CD4-positive, alpha-beta T cell treated with Interleukin-6 for 4 hours (primary cell): Measurements from ENCODE around the gene FGF14.
"Not testable (repeated sequence)": the region's sequence is repeated elsewhere in the genome, so short reads cannot be mapped to it uniquely, and the experiment has no call there.

Experiments
- DNase-seq: peaks from one replicate; pipeline ENCODE4 v3.0.0-alpha.2; 2020; ENCODE audit warnings: mixed read lengths

Gene FGF14

DNA sequence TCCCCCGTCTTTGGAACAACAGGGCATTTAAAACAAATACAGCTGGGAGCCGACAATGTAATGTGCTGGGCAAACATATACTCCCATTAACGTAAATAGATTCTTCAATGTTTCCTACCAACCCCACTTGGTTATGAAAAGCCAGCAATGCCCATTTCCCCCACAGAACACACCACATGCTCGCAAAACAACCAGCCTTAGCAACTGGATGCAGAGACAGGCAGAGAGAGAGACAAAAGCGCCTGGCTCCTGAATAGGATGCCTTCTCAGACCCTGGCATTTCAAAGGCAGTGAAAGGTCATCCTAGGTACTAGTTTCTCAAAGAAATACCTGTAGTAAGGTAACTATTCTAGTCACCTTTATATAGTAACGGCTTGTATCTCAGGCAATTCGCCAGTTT is 486.5 kb downstream of the FGF14 start:
- no peak for DNase-seq

DNA sequence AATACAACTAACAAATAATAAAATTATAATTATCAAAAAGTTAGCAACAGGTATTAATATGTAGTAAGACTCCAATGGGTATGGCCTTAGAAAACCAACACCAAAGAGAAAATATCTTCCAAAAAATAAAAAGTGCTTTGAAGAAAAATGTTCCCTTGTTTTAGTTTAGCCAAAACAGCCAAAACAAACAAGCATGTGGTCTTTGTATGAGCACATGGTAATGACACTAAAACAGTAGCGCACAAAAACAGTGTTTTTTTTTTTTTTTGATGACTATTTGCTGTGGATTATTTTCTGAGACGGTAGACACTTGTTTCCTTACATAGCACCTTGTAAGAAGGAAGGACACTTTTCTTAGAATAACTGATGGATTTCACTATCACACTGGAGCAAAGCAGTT is 490.1 kb downstream of the FGF14 start:
- no peak for DNase-seq

DNA sequence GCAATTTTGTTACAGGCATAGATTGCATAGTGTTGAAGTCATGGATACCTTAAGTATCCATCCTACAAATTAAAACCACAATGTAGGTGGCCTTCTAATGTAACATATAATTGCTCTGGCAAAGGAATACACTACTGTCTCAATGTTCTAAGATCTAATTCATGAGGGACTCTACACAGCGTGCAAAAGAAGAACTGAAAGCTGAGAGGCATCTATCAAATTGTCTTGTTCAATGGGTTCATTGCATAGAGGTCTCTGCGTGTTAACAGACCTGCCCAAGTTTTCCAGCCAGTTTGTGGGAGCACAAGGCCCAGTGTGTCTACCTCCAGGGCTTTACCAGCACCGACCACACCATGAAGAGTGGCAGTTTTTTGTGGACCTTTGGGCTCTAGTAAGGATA is 498.0 kb downstream of the FGF14 start:
- DNase-seq: no peak

DNA sequence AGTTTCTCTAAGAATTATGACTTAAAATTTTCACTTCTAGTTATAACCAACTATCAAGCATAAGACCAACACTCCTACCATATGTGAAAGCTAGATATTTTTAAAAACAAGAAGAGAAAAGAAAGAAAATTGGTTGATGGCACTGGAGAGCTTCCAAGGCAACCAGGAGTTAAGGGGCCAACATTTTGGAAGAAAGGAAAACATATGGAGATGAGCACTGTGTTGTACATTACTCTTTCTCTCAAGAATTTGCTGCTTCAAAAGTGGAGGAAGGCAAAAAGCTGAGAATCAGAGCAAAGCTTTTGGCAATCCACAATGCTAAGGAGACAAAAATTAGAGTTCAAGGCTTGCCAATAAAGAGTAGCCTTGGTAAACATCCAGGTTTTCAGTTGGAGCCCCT is 503.2 kb downstream of the FGF14 start:
- DNase-seq: no peak

DNA sequence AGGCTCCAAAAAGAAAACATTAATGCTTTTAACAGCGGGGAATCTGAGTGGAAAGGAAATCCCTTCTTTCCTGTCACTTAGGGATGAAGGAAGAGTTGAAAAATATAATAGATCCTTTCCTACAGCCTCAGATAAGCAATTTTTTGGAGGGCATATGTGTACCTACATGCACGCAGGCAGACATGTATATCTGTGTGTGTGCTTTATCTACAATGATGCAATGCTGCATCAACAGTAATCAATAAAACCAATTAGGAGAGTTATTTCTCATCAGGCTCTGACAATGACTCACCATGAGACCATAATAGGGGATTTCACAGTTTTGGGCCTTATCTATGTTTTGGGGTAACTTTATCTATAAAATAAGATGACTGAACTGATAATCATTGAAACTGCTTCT is 505.3 kb downstream of the FGF14 start:
- DNase-seq: no peak

DNA sequence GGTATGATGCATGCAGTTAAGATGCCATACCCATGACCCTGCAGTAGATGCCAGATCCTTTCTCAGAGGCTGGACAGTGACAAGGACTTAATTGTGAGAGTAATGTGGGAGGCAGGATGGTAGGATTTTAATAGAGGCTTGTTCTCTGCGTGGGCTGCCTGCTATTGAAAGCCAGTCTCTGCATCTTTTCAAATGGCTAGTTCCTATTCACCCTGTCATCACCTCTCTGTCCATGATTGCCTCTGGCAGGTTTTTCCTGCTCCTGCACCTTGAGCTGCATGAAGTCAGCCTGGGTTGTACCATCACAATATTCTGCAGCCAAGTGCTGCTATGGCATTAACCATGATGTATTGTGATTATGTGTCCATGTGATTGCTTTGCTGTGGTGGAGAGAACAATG is 508.8 kb downstream of the FGF14 start:
- DNase-seq: no peak

DNA sequence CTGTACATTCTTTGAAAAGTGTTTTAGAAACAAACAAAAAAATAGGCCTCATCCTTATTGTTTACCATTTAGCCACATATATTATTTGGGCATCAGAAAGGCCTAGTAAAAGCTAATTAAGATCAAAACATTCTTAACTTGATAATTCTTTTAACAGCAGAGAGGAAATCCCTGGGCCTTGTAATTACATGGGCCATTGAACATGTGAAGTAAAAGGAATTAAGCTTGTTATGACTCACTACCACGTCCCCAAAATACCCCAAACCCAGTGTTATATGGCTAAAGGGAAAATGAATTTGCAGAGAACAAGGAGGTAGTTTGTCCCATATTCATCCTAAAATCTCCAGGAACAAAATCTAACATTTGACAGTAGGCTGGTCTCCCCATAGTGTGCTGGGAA is 509.6 kb downstream of the FGF14 start:
- DNase-seq: no peak

DNA sequence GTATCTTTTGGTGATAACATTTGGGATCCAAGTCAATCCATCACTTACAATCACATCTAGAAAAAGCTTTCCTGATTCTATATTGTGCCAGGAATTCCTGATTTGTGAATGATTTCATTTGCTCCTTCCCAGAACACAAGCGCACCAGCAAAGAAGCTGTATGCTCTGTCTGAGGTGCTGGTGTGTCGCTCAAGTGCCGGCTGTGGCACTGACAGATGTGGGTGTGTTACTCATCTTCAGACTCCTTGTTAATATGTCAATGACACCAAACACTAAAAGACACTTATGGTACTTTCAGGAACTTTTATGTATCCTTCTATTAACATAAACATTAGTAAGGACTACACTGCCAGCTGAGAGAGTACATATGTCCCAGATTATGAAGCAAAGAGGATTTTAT is 520.3 kb downstream of the FGF14 start:
- no peak for DNase-seq

DNA sequence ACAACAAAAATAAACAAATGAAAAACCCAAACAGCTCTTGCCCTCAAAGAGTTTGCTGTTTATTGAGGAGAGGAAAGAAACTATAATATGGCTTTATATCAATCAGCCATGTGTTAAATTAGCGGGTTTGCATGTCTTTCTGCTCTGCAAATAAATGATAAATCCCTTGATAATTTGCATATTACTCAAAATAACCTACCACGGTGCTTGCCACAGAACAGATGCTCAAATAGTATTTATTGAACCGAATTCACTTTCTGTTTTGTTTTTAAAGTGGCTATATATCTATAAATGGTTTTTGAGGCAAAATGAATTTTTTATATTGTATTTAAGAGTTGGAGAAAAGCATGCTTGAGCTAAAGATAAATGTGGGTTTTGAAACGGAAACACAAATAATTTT is 521.3 kb downstream of the FGF14 start:
- no peak for DNase-seq

DNA sequence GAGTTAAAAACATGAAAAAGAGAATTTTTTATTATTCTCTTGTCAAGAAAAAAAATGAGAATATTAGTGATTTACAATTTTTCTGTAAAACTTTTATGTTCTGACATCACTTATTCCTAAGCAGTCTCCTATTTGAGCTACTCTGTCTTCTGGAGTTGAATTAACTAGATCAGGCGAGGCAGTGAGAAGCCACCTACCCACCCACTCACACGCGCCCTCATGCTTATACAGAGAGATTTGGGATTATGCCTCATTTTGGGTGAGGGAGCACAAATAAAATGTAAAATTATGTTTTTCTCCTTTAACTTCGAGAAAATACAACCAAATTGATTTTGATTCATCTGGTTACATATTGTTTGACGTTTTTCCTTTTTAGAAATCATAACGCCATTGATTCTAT is 524.9 kb downstream of the FGF14 start:
- no peak for DNase-seq

DNA sequence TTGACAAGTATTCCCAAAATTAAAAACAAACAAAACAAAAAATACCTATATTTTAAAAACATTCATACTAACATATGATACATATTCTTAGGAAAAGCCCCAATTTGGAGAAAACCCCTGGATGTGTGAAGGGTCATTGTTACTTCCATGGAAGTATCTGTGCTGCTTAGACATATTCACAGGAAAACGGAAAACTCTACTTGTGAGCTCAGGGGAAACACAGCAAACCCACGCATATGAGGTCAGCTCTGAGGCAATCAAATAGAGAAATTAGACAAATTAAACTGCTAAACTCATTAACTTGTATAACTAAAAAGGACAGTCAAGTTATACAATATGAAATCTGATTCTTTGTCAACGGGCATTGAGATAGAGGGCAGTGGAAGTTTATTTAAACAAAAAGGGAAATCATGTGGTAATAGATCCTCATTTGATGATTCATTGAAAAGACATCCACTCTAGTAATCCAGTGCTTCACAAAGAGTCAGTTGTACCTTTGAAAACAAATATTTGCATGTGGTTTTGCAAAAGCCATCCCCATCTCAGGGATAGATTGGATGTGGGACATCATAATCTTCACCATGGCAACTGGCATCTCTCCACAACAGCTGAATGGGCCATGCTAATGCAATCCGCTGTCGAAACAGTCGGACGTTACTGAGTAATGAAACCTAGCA is 526.0 kb downstream of the FGF14 start:
- no peak for DNase-seq

DNA sequence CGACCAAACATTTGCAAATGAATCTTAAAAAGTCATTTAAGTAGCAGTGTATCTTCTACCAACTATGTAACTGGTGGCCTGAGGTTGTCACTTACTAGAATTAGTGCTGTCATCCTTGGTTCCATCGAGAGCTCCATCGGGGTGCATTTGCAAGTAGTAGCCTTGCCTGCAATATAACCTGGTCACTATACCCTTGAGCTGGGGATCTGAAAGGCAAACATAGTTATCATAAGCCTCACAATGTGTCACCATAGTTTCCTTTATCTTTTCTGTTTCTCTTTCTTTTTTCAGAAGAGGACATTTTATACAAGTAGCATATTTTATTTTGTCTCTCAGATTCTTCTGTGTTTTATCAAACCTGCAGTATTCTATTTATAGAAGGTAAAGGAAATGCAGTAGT is 526.8 kb downstream of the FGF14 start:
- DNase-seq: no peak

DNA sequence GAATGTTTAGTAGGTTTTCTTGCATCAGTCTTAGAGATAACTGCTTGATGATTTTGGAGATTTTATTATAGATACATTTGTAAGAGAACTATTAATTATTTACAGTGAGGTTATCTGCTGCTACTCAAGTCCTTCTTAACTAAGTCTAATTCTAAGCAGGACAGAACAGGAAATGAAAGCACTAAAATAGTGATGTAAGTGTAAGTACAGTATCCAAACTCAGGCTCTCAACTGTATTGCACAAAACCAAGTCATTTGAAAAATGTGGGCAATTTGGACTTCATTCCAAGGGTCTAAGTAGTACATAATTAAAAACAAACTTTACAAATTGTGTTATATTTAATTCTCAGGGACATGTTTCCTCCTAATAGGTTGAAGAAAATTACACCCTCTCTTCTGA is 532.3 kb downstream of the FGF14 start:
- DNase-seq: no peak

DNA sequence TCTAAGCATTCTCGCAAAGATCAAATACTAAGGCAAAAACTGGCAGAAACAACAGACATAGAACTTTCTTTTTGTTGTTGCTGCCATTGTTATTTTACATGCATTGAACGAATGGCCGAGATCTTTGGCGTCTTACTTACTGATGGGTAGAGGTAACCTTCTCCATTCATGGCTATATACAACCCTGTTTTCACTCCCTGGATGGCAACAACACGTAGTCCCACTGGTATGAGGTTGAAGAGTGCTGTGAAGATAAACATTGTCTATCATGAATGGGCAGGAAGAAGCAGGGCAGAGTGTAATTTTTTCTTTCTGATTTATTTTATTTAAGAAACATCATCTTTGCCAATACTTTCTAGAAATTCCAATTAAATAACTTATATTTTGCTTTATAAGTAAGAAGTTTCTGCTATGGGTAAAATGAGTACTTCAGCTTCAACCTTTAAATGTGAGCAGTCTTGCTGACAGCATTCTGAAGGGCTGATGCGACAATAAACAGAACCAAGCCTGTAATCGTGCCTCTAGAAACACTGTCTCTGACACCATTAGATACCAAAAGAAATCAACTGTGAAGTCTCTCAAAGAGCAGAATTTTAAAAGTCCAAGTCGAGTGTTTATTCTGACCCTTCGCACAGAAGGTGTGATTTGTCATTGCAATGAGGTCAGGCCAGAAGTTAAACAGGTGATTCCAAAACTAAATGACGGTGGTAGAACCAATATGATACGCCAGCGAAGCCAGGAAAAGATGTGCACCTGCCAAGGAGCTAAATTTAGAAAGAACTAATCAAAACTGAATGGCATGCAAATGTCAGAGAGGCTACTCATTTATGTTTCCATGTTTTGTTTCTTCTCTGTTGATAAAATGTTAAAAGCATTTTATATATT is 533.0 kb downstream of the FGF14 start:
- no peak for DNase-seq

DNA sequence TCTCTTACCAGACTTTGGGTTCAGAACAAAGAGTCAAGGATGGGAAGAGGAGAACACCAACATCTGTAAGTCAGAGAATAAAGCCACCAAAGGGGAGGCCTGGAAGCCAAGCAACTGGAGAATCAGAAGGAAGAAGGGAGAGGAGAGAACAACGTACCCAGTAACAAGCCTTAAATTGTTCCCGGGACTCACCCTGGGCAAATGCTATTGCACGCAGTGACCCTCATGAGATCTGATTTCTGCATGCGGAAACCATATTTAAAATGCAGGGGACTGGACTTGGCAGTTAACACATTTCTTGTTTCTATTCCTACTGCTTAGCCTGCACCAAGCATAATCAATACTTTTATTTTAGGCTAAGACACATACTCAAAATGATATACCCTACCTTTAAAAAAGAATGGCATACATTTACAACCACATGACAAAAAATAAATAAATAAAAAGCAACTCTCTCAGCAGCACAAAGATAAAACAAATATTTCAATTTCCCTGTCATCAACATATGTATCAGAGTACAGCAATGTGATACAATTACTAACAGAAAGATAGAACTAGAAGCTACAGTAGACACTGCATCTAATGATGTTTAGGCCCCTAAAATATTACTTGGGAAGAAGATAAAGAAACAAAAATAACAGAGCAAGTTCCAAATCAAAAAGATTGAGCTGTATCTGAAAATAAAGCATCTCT is 534.8 kb downstream of the FGF14 start:
- no peak for DNase-seq

DNA sequence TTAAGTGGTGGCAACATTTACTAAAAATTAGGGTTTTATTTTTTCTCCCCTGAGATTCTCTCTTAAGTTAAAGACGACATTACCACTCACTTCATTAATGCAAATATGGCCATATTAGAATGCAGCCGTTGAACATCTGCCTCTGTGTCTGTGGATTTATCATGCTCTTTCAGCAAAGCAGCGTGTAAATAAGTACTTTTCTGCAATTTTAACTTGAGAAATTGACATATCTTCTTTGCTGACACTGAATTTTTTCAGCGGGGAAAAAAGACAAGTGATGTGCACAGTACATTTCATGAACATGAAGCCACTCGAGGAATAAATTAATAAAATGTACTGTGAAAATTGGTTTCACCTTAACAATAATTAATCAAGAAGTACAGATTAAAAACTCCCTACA is 543.0 kb downstream of the FGF14 start:
- no peak for DNase-seq

DNA sequence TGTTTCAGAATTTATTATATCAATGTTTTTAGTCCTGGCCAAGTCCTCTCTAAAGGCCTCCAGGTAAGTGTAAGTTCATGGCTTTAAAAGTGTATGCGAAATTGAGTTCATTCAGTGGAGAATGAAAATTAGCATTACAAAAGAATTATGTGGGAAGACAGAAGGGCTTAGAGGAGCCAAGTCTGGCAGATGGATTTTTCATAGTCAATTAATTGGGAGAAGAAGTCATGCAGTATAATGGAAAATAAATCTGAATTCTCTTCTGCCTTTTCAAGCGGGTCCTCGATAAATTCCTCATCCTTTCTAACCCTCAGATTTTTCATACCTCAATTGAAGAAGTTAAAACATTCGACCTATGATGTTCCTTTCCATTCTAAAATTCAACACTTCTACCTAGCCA is 555.1 kb downstream of the FGF14 start:
- DNase-seq: no peak

DNA sequence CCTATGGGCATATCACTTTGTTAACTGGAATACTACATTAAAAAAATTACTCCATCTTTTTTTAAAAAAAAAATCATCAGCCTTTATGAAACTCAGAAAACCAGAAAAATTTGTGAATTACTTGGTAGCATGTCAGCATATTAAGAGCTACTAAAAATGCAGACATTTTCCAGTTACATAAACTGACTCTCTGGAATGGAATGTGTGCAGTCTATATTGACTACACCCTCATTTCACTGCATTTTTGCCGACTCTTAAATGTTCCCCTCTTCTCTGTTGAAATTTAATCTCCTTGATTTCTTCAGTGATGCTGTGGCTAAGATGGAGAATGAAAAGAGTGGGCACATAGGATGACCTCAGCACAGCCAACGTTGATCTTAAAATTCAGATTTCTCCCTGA is 555.6 kb downstream of the FGF14 start:
- DNase-seq: no peak

DNA sequence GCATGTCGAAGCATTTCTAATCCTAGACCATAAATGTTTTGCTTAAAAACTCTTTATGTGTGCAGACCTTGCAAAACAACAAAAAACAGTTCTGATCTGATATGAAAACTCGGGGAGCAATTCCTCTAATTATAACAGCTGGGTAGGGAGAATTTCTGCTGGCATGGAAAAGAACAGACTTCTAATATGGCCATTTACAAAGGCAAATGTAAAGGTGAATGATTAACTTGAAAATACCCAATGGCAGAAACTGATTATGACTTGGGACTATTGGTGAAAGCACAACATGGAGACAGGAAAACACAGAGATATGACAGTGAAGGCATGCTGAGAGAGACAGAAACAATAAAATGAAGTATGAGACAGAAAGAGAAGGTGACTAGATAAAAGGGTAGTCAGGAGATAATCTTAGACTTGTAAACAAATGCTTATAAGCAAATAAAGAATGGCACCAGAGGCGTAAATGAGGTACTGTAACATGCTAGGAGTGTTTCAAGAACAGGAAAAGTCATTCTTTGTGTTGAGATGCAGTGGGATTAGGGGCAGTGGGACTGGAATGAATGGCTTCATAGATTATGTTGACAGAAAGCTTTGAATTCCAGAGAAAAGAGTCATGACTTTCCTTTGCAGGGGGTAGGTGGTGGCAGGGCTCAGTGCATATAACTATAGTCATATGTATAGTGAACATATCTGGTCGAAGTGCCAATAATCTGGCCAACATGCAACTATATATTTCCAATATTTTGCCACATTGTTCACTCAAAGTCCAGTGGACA is 556.4 kb downstream of the FGF14 start:
- no peak for DNase-seq

DNA sequence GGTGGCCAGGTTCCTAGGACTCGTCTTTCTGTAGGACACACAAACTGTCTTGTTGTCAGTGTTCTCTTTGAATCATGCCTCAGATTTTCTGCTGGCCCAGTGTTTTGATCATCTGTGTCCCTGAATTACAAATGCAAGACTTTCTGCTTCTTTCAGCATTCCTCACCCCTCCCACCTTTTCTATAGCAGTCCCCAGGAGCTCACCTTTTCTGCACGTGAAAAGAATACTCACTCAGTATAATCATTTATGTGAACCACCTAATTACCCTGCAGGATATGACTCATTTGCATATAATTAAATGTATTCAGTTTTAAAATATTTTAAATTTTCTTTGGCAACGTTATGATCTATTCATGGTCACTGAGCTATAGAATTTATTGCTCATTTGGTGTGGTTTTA is 560.1 kb downstream of the FGF14 start:
- no peak for DNase-seq

DNA sequence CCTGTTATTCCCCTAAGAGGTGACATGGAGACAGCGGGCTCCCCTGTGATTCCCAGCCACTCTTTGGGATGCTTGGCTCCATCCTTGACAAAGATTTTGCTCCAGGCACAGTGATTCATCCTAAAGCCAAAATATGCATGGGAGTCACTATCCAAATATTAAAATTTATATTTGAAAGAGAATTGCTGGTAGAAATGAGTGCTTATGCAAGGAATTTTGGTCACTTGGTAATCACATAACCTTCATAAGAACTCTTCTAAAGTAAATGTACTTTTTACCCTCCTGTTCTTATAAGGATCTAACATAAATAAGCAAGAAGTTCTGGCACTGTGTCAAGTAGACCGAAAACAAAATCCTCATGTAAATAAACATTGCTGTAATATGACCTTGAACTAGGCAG is 563.5 kb downstream of the FGF14 start:
- DNase-seq: no peak

DNA sequence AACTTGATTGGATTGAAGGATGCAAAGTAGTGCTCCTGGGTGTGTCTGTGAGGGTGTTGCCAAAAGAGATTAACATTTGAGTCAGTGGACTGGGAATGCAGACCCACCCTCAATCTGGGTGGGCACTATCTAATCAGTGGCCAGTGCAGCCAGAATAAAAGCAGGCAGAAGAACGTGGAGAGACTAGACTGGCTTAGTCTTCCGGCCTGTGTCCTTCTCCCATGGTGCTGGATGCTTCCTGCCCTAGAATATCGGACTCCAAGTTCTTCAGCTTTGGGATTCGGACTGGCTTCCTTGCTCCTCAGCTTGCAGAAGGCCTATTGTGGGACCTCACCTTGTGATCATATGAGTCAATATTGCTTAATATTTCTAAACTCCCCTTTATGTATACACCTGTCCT is 564.1 kb downstream of the FGF14 start:
- DNase-seq: not testable (repeated sequence)

DNA sequence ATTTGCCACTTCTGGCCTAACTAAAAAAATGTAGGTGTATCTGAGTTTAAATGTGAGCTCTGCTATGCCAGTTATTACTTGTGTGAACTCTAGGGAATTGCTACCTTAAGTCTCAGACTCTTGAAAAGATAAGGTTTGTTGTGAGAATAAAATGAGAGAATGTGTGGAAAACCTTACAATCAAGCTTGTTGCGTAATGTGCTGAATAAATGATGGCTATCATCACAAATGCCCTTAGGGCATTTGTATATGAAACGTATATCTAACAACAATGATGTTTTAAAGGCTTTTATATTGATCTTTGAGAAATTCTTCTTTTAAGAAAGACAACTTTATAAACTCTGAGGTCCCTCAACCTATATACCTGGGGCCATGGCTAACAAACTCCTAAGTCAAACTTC is 564.6 kb downstream of the FGF14 start:
- no peak for DNase-seq
